Measurements from ENCODE around the gene NOL8.
A peak's percentile ranks its signal among the peaks of the same experiment; 100 is the strongest.

The NOL8 gene

DNA sequence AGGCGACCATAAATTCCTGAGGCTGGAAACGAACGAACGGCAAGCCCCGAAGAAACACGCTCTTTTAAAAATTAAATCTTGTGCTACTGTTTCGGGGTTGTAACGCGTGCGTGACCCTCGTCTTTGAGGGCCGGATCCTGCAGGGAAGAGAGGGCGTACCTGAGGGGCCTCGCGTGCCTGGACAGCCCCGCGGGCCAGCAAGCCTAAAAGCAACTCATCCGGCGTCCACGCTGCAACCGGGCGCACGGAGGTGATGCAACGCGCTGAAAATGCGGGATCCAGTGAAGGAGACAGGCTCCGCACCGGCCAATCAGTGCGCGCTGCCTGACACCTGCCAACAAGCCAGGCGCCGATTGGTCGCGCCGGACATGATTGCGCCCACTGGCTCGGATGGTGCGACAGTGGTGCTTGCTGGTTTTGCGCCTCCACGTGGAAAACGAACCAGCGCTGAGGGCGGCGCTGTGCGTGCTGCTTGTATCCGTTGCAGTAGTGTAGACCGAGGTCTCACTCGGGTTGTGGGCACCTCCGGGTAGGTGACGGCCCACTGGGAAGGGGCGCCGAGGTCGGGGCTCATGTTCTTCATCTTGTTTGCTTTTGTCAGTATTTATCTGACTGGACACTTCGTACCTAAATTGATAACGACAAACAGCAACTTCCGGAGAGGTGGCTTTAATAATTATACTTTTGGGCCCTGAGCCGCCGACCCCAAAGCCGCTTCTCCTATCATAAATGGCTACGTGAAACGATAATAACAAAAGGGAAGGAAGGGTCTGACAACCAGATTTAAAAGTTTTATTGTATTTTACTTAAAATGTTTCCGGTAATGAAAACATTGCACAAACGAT lies 31.5 kb downstream of the NOL8 start, which contains the start of gene IARS1:
IARS1 (minus strand) TSS at position 246 of the 845 bp plus-strand sequence. CDS start 4,278 bp downstream, outside the sequence.
- H3K27me3 ChIP-seq, result no peaks in the 10 kb centered on the region
- peak; percentile 98 for DNase-seq
- no peaks in the 10 kb centered on the region for H3K9me3 ChIP-seq
- TF ChIP-seq, protein P1, sequence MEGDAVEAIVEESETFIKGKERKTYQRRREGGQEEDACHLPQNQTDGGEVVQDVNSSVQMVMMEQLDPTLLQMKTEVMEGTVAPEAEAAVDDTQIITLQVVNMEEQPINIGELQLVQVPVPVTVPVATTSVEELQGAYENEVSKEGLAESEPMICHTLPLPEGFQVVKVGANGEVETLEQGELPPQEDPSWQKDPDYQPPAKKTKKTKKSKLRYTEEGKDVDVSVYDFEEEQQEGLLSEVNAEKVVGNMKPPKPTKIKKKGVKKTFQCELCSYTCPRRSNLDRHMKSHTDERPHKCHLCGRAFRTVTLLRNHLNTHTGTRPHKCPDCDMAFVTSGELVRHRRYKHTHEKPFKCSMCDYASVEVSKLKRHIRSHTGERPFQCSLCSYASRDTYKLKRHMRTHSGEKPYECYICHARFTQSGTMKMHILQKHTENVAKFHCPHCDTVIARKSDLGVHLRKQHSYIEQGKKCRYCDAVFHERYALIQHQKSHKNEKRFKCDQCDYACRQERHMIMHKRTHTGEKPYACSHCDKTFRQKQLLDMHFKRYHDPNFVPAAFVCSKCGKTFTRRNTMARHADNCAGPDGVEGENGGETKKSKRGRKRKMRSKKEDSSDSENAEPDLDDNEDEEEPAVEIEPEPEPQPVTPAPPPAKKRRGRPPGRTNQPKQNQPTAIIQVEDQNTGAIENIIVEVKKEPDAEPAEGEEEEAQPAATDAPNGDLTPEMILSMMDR (IDR thresholded peaks at IDR 0.05; ENCODE audit: low read depth, low read length), result peak; percentile 42
- H3K4me1 ChIP-seq, result no peaks in the 10 kb centered on the region
- peak within 1 kb of the TSS; percentile 80 for H3K4me3 ChIP-seq (ENCODE audit: low read depth, low read length)
- peaks cover 51% of the 10 kb centered on the region for H3K36me3 ChIP-seq

DNA sequence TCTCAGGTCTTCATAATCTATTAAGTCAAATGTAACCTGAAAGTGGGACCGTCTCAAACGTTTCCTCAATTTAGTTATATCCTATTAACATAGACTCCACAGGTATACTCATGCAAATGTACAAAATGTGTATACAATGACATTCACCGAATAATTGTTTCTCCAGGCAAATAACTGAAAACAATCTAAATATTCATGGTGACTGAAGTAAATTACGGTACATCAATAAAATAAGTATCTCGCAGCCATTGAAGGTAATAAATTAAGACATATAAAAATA lies 32.1 kb downstream of the NOL8 start:
- no peaks in the 10 kb centered on the region for H3K9me3 ChIP-seq
- H3K4me3 ChIP-seq (ENCODE audit: low read depth, low read length), result peak overlapping the region; percentile 80
- TF ChIP-seq, protein P1 (IDR thresholded peaks at IDR 0.05; ENCODE audit: low read depth, low read length), result no peak
- H3K4me1 ChIP-seq, result no peaks in the 10 kb centered on the region
- DNase-seq, result no peak
- peaks cover 51% of the 10 kb centered on the region for H3K36me3 ChIP-seq
- H3K27me3 ChIP-seq, result no peaks in the 10 kb centered on the region

DNA sequence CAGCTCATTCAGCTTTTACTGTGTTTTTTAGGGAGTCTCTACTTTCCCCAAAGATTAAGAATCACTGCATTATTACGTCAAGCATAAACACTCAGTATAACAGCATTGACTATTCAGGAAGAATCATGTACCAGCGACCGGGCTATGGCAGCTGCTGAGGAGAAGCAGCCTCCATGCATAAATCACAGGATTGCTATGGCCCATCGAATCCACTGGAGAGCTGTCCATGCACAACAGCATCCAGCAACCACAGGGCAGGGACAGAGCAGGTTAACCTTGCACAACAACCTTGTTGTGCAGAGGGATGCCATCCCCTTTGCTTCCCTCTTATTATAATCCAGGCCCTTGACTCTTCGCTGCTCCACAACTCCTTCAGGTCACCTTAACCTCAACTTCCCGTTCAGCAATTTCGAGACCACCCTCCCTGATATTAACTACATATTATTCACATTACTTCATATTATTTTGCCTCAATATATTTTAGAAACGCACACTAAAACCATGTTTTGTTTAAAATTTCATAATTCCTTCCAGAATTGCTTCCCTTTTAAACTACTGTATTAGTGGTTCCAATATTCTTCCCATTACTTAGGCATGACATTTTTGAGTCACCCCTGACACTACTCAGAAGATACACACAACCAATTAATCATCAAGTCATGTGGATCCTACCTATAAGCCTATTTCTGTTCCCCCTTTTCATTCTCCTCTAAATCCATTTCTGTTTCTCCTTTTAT lies 32.6 kb downstream of the NOL8 start:
- DNase-seq, result peak; percentile 30
- Histone ChIP-seq H3K9me3 (no peaks in the 10 kb centered on the region), H3K36me3 (peaks cover 51% of the 10 kb centered on the region), H3K4me3 (ENCODE audit: low read depth, low read length) (peak overlapping the region; percentile 80), H3K27me3 (no peaks in the 10 kb centered on the region), H3K4me1 (no peaks in the 10 kb centered on the region)
- TF ChIP-seq, protein P1 (IDR thresholded peaks at IDR 0.05; ENCODE audit: low read depth, low read length), result no peak

DNA sequence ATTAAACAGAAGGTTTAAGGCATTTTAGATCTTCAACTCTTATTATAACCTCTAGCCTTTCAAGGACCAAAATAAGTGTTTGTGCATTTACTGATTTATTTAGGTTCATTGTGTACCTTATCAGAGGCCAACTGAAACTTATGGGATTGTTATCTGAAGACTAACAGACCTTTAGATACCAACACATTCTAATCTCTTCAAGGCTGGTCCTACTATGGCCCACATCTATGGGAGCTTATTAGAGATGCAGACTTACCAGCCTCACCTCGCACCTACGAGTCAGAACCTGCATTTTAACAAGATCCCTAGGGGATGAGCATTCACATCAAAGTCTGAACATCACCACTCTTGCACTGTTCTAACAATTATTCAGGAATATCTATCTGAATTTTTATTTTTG lies 33.6 kb downstream of the NOL8 start:
- H3K9me3 ChIP-seq, result no peaks in the 10 kb centered on the region
- peaks cover 52% of the 10 kb centered on the region for H3K36me3 ChIP-seq
- H3K4me3 ChIP-seq (ENCODE audit: low read depth, low read length), result peak overlapping the region; percentile 80
- no peaks in the 10 kb centered on the region for H3K27me3 ChIP-seq
- DNase-seq, result no peak
- TF ChIP-seq, protein P1 (IDR thresholded peaks at IDR 0.05; ENCODE audit: low read depth, low read length), result no peak
- no peaks in the 10 kb centered on the region for H3K4me1 ChIP-seq

DNA sequence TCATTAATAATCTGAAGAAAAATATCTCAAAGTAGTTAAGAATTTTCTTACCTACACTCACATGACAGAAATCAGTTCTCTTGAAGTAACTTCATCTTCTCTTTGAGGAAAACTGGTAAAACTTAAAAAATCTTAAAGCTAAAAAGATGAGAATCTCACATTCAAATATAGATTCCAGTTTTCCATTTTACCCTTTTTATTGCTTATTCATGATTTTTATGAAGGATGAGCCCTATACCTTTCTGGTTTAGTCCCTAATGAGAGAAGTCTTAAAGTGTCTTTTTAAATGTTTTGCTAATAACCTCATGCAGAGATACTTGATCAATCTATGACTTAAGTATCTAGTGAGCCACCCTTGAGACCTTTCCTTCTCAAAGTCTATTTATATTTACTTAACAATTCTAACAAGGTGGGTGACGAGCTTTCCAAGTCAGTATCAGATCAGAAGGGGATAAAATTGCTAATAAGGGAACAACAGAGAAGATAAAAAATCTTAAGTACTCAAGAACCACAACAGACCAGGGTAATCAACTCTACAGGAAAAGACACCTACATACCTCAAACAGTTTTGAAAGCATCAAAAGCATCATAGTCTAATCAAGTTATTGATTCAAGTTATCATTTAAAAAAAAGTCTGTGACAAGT lies 34.2 kb downstream of the NOL8 start:
- Histone ChIP-seq H3K4me3 (ENCODE audit: low read depth, low read length) (peak overlapping the region; percentile 80), H3K9me3 (no peaks in the 10 kb centered on the region), H3K36me3 (peaks cover 59% of the 10 kb centered on the region), H3K4me1 (no peaks in the 10 kb centered on the region), H3K27me3 (no peaks in the 10 kb centered on the region)
- TF ChIP-seq, protein P1 (IDR thresholded peaks at IDR 0.05; ENCODE audit: low read depth, low read length), result no peak
- no peak for DNase-seq
